GM18499 (cell line): ENCODE results near the gene ST8SIA6.
"Not testable (repeated sequence)": the region's sequence is repeated elsewhere in the genome, so short reads cannot be mapped to it uniquely, and the experiment has no call there.

ENCODE experiments used
- ATAC-seq: cut with Tn5 transposase; IDR thresholded peaks from one replicate; pipeline ENCODE4 v1.9.1; 2021; ENCODE audit warnings: moderate number of reproducible peaks; ENCODE audit not compliant: insufficient read depth, unreplicated experiment

The ST8SIA6 gene

GRCh38 chr10:17460756-17461155 lies 6.4 kb upstream of the ST8SIA6 start:
- ATAC-seq: no peak

- ATAC-seq: no peak
These were observed 2.7 kb upstream of the ST8SIA6 start for GRCh38 chr10:17457083-17457482.

GRCh38 chr10:17456032-17456548 lies 1.7 kb upstream of the ST8SIA6 start:
- no peak for ATAC-seq

GRCh38 chr10:17455015-17455520 lies 673 bp upstream of the ST8SIA6 start:
- no peak for ATAC-seq

GRCh38 chr10:17453373-17454091 lies 863 bp downstream of the ST8SIA6 start:
- ATAC-seq: no peak

GRCh38 chr10:17453035-17453372 lies 1.4 kb downstream of the ST8SIA6 start:
- ATAC-seq: no peak

- ATAC-seq: no peak
These were observed 2.1 kb downstream of the ST8SIA6 start for GRCh38 chr10:17452060-17452841.

GRCh38 chr10:17450024-17450423 lies 4.4 kb downstream of the ST8SIA6 start:
- ATAC-seq: no peak

GRCh38 chr10:17445400-17445998 lies 8.9 kb downstream of the ST8SIA6 start:
- no peak for ATAC-seq

GRCh38 chr10:17444388-17444714 lies 10.0 kb downstream of the ST8SIA6 start:
- no peak for ATAC-seq

GRCh38 chr10:17443707-17444387 lies 10.5 kb downstream of the ST8SIA6 start:
- ATAC-seq: peak; percentile 98

- ATAC-seq: no peak
These were observed 15.8 kb downstream of the ST8SIA6 start for GRCh38 chr10:17438583-17438982.

GRCh38 chr10:17436578-17436977 lies 17.8 kb downstream of the ST8SIA6 start:
- not testable (repeated sequence) for ATAC-seq

- ATAC-seq: no peak
These were observed 18.4 kb downstream of the ST8SIA6 start for GRCh38 chr10:17435953-17436352.

- ATAC-seq: no peak
These were observed 19.2 kb downstream of the ST8SIA6 start for GRCh38 chr10:17435187-17435586.

GRCh38 chr10:17432723-17433122 lies 21.7 kb downstream of the ST8SIA6 start:
- ATAC-seq: no peak

GRCh38 chr10:17431871-17432311 lies 22.5 kb downstream of the ST8SIA6 start:
- ATAC-seq: no peak

- no peak for ATAC-seq
These were observed 23.6 kb downstream of the ST8SIA6 start for GRCh38 chr10:17430647-17431355.

GRCh38 chr10:17429490-17429889 lies 24.9 kb downstream of the ST8SIA6 start:
- ATAC-seq: no peak
